ENCODE data around the gene MARCHF5. TPM values are rescaled to one million over a fixed set of nuclear protein-coding genes. Genes with fewer than 3 reads are reported as not detected.

MARCHF5 gene
- total and polyA plus RNA-seq, 10 of the 15 experiments (the other 5 are each of a cell fraction or from before 2014, with no cell fraction given), result 4.8 to 46.8 (median 19.0) TPM

GRCh38 chr10:92264249-92264648 is 26.7 kb upstream of the MARCHF5 start:
- RAD21 ChIA-PET (ENCODE audit: unreplicated experiment), result no interaction called here
- ATAC-seq (no peak), FAIRE-seq (no peak), DNase-seq (ENCODE audit: low read depth, low spot score) (no peak)
- SMC1A ChIA-PET (ENCODE audit: uncharacterized antibody, unreplicated experiment), result interaction anchor here (1.0 kb wide), 1 partner anchor 15 kb away, joined by 4 read pairs; no protein-coding TSS in a partner anchor
- Histone ChIP-seq H3K9me3 (replicated peaks; ENCODE audit: control insufficient read depth, insufficient read depth, low read length) (no peaks in the 10 kb centered on the region), H3K27me3 (replicated peaks in 1 of 2; ENCODE audit: control insufficient read depth in 2 of 2, insufficient read depth in 2 of 2, low read length in 1 of 2) (no peaks in the 10 kb centered on the region), H2AFZ (ENCODE audit: control insufficient read depth, low read depth, low read length) (no peak overlapping the region), H3K79me2 (ENCODE audit: control insufficient read depth, insufficient read depth, low read length) (no peaks in the 10 kb centered on the region), H3K27ac (ENCODE audit: control insufficient read depth, insufficient read depth) (no peak overlapping the region), H3K4me1 (ENCODE audit: control insufficient read depth, insufficient read depth, low read length) (peaks cover 21% of the 10 kb centered on the region), H3K4me2 (ENCODE audit: control insufficient read depth, insufficient read depth) (no peak overlapping the region), H4K20me1 (ENCODE audit: control insufficient read depth, insufficient read depth) (no peaks in the 10 kb centered on the region), H3K36me3 (ENCODE audit: control insufficient read depth in 2 of 2, insufficient read depth in 2 of 2, low read length in 1 of 2) (no peaks in the 10 kb centered on the region), H3K9ac (ENCODE audit: control insufficient read depth, insufficient read depth, low read length) (no peak overlapping the region), H3K4me3 (no peak overlapping the region)
- intact Hi-C loops (cut with micrococcal nuclease; ENCODE audit: unreplicated experiment) (no loop called here), in situ Hi-C loops (cut with MboI) (no loop called here)
- POLR2A ChIA-PET, result interaction anchor here (0.8 kb wide), 2 partner anchors 20 to 26 kb away, joined by 3 read pairs; no protein-coding TSS in a partner anchor
- no TSS peak for BruUV-seq (replicated peaks)
- WGBS (ENCODE audit: insufficient coverage, insufficient replicate concordance, low lambda C conversion rate, missing lambda C conversion rate), result 100% methylated on average over 2 of the region's 2 CpGs
- CTCF ChIA-PET, result interaction anchor here (0.7 to 1.4 kb wide), 3 partner anchors 28 to 304 kb away, joined by 3 read pairs; no protein-coding TSS in a partner anchor
- TF ChIP-seq MTA3 (IDR thresholded peaks at IDR 0.05; ENCODE audit: borderline replicate concordance, low read length) (no peak), TBL1XR1 (IDR thresholded peaks at IDR 0.05; ENCODE audit: low read depth, low read length) (no peak), HDAC2 (IDR thresholded peaks at IDR 0.05) (no peak), BHLHE40 (IDR thresholded peaks at IDR 0.05; ENCODE audit: borderline replicate concordance in 1 of 2, low read depth in 2 of 2, low read length in 1 of 2) (no peak), CREM (IDR thresholded peaks at IDR 0.05; ENCODE audit: low read depth) (no peak), GATAD2B (conservative IDR thresholded peaks at IDR 0.05; ENCODE audit: low read depth) (no peak), SUPT20H (IDR thresholded peaks at IDR 0.05; ENCODE audit: borderline replicate concordance, control insufficient read depth, low read depth, low read length) (no peak), MAX (IDR thresholded peaks at IDR 0.05; ENCODE audit: low read depth, low read length) (no peak), SP1 (IDR thresholded peaks at IDR 0.05; ENCODE audit: low read depth, low read length) (no peak), ZNF274 (IDR thresholded peaks at IDR 0.05; ENCODE audit: insufficient read depth, insufficient read length) (no peak), ZNF207 (IDR thresholded peaks at IDR 0.05; ENCODE audit: borderline replicate concordance) (no peak), ZNF592 (IDR thresholded peaks at IDR 0.05) (no peak), ESRRA (IDR thresholded peaks at IDR 0.05; ENCODE audit: low read length) (no peak), SREBF1 (IDR thresholded peaks at IDR 0.05; ENCODE audit: low read length) (no peak), BMI1 (IDR thresholded peaks at IDR 0.05; ENCODE audit: borderline replicate concordance) (no peak), ZNF687 (IDR thresholded peaks at IDR 0.05) (no peak), KAT2A (conservative IDR thresholded peaks at IDR 0.05; ENCODE audit: control insufficient read depth, low read depth, low read length) (no peak), CHD4 (IDR thresholded peaks at IDR 0.05) (no peak), EED (IDR thresholded peaks at IDR 0.05; ENCODE audit: low read depth) (no peak)

Data from GM12878 (cell line).